Ascending aorta (tissue), 2 donors: ENCODE data around the gene CORO1C. TPM values are rescaled to one million over a fixed set of nuclear protein-coding genes. Genes with fewer than 3 reads are reported as not detected.
A peak's percentile ranks its signal among the peaks of the same experiment; 100 is the strongest.
"Not testable (repeated sequence)": the region's sequence is repeated elsewhere in the genome, so short reads cannot be mapped to it uniquely, and the experiment has no call there.

ENCODE experiments used
- DNase-seq, 2 donors: peaks; one replicate each; pipeline ENCODE4 v3.0.0-alpha.2; 2019; ENCODE audit warnings: low spot score in 2 of 2
- H3K27ac ChIP-seq, 2 donors: fragments of 200-600 bp; sonication (generic); one replicate each; pipeline ENCODE4 v1.5.1; 2016 to 2017; ENCODE audit warnings: mild to moderate bottlenecking in 1 of 2
- H3K27me3 ChIP-seq: fragments of 200-600 bp; sonication (generic); one replicate; pipeline ENCODE4 v1.5.1; 2017
- H3K36me3 ChIP-seq, 2 donors: fragments of 200-600 bp; sonication (generic); one replicate each; pipeline ENCODE4 v1.5.1; 2016
- H3K4me1 ChIP-seq, 2 donors: fragments of 200-600 bp; sonication (generic); one replicate each; pipeline ENCODE4 v1.5.1; 2016 to 2017; ENCODE audit warnings: mild to moderate bottlenecking in 1 of 2
- H3K4me3 ChIP-seq, 2 donors: fragments of 200-600 bp; sonication (generic); one replicate each; pipeline ENCODE4 v1.5.1; 2016 to 2017; ENCODE audit warnings: mild to moderate bottlenecking in 1 of 2
- H3K9me3 ChIP-seq, 2 donors: fragments of 200-600 bp; sonication (generic); one replicate each; pipeline ENCODE4 v1.5.1; 2016
- intact Hi-C: fragments of 100-400 bp; cut with DNase I; formaldehyde crosslinking; loops from one replicate; pipeline ENCODE4 v1.15.1; 2023
- total RNA-seq: library from RNA; depleted of rRNA; stranded (reverse); fragments of >200 nt; gene quantifications from one replicate; pipeline ENCODE4 v1.1.0, GENCODE V29; 2016
- TF ChIP-seq, protein P1 (sequence below), 3 experiments: fragments of 200-600 bp in 2 of 3; fragments of 450-650 bp in 1 of 3; sonication (generic) in 2 of 3; IDR thresholded peaks; one replicate each; pipeline ENCODE4 v1.5.1; 2016 to 2019; ENCODE audit warnings: antibody characterized with exemption in 3 of 3, mild to moderate bottlenecking in 1 of 3, moderate library complexity in 1 of 3

CORO1C gene
- total RNA-seq, 1 donor from 2014 or later: 106 TPM

DNA sequence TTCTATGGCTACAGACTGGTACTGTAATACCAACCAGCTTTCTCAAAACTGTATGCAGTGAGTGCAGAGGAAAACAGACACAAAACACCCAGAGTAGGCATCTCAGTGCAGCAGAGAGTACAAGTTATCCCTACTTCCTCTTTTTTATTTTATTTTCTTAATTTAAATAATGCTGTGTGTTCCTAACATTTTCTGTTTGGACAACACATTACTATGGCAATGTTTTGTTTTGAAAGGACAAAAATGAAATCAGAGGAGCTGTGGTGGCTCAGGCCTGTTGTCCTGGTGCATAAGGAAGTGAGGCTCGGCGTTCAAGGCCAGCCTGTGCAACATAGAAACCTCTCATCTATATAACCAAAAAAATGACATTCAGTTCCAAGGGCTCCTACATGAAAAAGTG is 64.0 kb downstream of the CORO1C start:
- TF ChIP-seq, protein P1, sequence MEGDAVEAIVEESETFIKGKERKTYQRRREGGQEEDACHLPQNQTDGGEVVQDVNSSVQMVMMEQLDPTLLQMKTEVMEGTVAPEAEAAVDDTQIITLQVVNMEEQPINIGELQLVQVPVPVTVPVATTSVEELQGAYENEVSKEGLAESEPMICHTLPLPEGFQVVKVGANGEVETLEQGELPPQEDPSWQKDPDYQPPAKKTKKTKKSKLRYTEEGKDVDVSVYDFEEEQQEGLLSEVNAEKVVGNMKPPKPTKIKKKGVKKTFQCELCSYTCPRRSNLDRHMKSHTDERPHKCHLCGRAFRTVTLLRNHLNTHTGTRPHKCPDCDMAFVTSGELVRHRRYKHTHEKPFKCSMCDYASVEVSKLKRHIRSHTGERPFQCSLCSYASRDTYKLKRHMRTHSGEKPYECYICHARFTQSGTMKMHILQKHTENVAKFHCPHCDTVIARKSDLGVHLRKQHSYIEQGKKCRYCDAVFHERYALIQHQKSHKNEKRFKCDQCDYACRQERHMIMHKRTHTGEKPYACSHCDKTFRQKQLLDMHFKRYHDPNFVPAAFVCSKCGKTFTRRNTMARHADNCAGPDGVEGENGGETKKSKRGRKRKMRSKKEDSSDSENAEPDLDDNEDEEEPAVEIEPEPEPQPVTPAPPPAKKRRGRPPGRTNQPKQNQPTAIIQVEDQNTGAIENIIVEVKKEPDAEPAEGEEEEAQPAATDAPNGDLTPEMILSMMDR (IDR thresholded peaks at IDR 0.05): no peak
- Histone ChIP-seq H3K27ac (peak overlapping the region in 1 of 2 donors; percentile 52), H3K4me1 (peaks cover 11 to 48% of the 10 kb centered on the region in 2 donors), H3K36me3 (peaks cover 0 to under 1% of the 10 kb centered on the region in 2 donors), H3K4me3 (no peak overlapping the region), H3K27me3 (no peaks in the 10 kb centered on the region), H3K9me3 (no peaks in the 10 kb centered on the region)
- intact Hi-C loops: no loop called here
- DNase-seq: no peak

DNA sequence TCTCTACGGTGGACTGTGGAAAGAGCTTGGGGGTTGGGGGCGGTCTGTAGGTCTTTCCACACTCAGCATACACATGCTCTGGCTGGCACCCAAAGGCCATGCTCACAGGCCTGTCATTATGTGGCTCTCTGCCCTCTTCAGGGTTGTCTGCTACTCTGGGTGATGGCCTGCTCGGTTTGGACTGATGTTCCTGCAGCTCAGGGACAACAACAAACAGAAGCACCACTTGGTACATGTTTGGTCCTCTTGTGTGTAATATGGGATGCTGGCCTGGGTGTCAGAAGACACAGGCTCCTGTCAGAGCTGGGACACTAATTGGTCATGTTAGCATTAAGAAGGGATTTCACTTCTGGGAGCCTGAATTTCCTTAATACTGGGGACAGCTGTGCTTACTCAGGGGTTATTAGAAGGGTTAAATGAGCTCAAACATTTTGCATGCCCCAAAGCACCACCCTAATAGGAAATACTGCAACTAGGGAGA is 64.9 kb downstream of the CORO1C start:
- H3K4me1 ChIP-seq: peaks cover 11 to 48% of the 10 kb centered on the region in 2 donors
- TF ChIP-seq, protein P1 (IDR thresholded peaks at IDR 0.05): no peak
- H3K27ac ChIP-seq: peak overlapping the region; percentile 24 to 33
- no peak for DNase-seq
- intact Hi-C loops: no loop called here
- no peaks in the 10 kb centered on the region for H3K9me3 ChIP-seq
- no peak overlapping the region for H3K4me3 ChIP-seq
- H3K27me3 ChIP-seq: no peaks in the 10 kb centered on the region
- peaks cover 3 to 6% of the 10 kb centered on the region in 2 donors for H3K36me3 ChIP-seq

DNA sequence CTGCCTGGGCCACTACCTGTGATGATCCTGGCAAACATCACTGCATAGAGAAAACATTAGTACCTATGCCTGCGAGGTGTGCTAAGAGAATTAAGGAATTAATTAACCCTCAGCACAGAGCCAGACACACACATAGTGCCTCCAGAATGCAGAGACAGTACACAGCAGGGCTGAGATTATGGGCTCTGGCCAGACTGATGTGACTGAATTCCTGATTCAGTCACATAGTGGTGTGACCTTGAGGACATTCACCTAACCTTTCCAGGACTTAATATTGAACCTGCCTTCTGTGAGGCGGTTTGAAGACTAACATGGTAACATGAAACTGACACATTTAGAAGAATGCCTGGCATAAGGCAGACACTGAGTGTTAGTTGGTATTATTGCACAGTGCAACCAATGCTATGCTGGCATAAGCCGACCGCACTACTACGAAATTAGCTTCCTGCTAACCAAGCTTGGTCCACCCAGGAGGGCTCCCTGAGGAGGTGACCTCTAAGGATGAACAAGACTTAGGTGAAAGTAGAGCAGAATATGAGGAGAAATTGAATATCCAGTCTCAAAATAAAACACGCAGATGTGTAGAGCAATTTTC is 65.6 kb downstream of the CORO1C start:
- Histone ChIP-seq H3K4me3 (no peak overlapping the region), H3K4me1 (peaks cover 11 to 48% of the 10 kb centered on the region in 2 donors), H3K36me3 (peaks cover 3 to 6% of the 10 kb centered on the region in 2 donors), H3K27me3 (no peaks in the 10 kb centered on the region), H3K9me3 (no peaks in the 10 kb centered on the region), H3K27ac (peak overlapping the region; percentile 62 to 91)
- no peak for DNase-seq
- intact Hi-C loops: loop anchor here (1.0 to 2.0 kb wide), 6 partner anchors 23 to 285 kb away; partner anchors contain the start of genes CORO1C and ISCU
- TF ChIP-seq, protein P1 (IDR thresholded peaks at IDR 0.05): no peak

DNA sequence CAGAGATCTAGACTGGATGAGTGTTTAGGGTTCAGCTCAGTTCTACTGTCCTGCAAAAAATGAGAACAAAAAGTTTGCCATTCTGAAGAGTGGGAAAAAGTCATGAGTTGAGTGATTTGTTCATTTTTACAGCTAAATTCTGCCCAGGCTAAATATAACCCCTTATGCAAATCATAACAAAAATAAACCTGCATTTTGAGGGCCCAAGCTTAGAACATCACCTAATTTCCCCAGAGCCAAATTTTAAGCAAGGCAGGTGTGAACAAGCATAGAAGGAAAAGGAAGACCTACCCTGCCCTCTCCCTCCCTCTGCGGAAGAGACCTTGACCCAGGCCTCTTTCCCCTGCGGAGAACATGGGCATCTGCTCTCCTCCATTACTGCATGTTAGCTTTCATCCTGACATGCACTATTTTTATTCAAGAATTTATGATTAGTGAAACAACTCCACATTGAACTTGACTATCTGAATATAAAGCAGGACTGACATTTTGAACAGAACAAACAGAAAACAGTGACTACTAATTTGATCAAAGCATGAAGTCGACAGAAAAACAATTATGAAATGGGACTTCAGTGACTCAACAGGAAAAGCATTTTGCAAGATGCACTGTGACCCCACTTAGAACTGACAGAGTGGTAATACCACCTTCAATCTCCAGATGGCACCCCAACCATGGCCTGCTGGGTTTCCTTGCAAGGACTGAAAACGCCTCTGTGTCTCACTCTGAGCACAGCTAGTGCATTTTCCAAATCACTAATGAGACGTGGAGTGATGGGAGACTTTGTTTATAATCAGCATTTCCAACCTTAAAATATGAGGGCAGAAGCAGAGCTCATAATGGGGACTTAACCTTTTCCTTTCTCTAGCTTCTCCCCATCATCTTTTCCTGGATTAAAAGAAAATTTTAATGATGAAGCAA is 66.7 kb downstream of the CORO1C start:
- H3K27me3 ChIP-seq: no peaks in the 10 kb centered on the region
- peak overlapping the region; percentile 74 to 91 for H3K27ac ChIP-seq
- TF ChIP-seq, protein P1 (IDR thresholded peaks at IDR 0.05): peak; percentile 93 to 95 (median 95)
- DNase-seq: peak; percentile 41 to 96
- H3K4me3 ChIP-seq: peak overlapping the region in 1 of 2 donors; percentile 40
- H3K4me1 ChIP-seq: peaks cover 11 to 55% of the 10 kb centered on the region in 2 donors
- H3K9me3 ChIP-seq: no peaks in the 10 kb centered on the region
- intact Hi-C loops: loop anchor here (1.0 to 5.0 kb wide), 9 partner anchors 21 to 286 kb away; partner anchors contain the start of genes CORO1C and ISCU
- peaks cover 3 to 6% of the 10 kb centered on the region in 2 donors for H3K36me3 ChIP-seq

DNA sequence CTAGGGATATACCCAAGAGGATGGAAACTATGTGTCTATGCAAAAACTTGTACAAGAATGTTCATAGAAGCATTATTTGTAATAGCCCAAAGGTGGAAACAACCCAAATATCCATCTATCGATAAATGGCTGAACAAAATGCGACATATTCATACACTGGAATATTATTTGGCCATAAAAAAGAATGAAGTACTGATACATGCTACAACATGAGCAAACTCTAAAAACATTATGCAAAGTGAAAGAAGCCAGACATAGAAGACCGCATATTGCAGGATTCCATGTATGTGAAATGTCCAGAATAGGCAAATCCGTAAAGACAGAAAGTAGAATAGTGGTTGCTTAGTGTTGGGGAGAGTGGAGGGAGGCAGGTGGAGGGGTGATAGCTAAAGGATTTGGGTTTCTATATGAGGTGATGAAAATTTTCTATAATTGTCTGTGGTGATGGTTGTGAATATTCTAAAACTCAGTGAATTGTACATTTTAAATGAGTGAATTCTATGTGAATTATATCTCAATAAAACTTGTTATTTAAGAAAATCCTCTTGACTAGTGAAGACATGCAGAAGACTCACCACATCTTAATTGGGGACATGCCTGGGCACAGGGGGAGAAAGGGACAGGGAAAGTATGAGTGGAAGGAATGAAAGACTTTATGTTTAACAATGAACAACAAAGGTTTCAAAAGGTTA is 67.8 kb downstream of the CORO1C start:
- Histone ChIP-seq H3K4me3 (no peak overlapping the region), H3K36me3 (peaks cover 7 to 12% of the 10 kb centered on the region in 2 donors), H3K9me3 (no peaks in the 10 kb centered on the region), H3K27me3 (no peaks in the 10 kb centered on the region), H3K4me1 (peaks cover 11 to 52% of the 10 kb centered on the region in 2 donors), H3K27ac (peak overlapping the region; percentile 74 to 91)
- no peak for DNase-seq
- TF ChIP-seq, protein P1 (IDR thresholded peaks at IDR 0.05): no peak
- intact Hi-C loops: loop anchor here (1.0 to 5.0 kb wide), 6 partner anchors 20 to 287 kb away; partner anchors contain the start of gene ISCU

DNA sequence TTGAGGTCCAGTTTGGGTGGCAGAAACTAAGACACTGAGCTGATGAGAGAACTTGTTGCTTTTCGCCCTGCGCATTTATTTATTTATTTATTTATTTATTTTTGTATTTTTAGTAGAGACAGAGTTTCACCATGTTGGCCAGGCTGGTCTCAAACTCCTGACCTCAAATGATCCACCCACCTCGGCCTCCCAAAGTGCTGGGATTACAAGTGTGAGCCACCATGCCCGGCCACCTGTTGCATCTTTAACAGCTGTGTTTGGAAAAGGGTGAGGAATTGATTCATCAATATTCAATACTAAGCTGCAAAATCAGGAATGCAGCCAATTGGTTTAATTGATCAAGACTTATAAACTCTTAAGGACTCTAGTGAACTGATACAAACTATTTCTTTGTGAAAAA is 73.2 kb downstream of the CORO1C start:
- DNase-seq, H3K4me3 ChIP-seq, H3K27me3 ChIP-seq, H3K9me3 ChIP-seq, intact Hi-C loops: not testable (repeated sequence)
- Histone ChIP-seq H3K27ac (peak overlapping the region; percentile 48 to 63), H3K4me1 (peaks cover 0 to 16% of the 10 kb centered on the region in 2 donors), H3K36me3 (peaks cover 36 to 49% of the 10 kb centered on the region in 2 donors)
